ENCODE data around the gene MST1.

MST1 gene

GRCh38 chr3:49671291-49672288 lies 17.7 kb downstream of the MST1 start:
- H3K4me3 ChIP-seq (ENCODE audit: low read depth, low read length) = no peak overlapping the region
- ChIA-PET CTCF (interaction anchor here (0.6 to 5.1 kb wide), 25 partner anchors 8 to 589 kb away, joined by 3 to 104 read pairs (median 3); partner anchors contain the start of gene BSN), POLR2A (interaction anchor here (0.6 to 1.3 kb wide), 4 partner anchors 132 to 642 kb away, joined by 3 to 12 read pairs (median 4); partner anchors contain the start of gene IMPDH2)
- no peak overlapping the region for H3K27ac ChIP-seq (ENCODE audit: extremely low read depth, low read depth, low read length)
- no peaks in the 10 kb centered on the region for H3K4me1 ChIP-seq (ENCODE audit: control insufficient read depth, insufficient read depth, low read length)
- H3K36me3 ChIP-seq (ENCODE audit: control insufficient read depth in 2 of 2, insufficient read depth in 1 of 2, low read length in 2 of 2) = peaks cover 0 to 13% of the 10 kb centered on the region in 2 experiments; a peak in 1 of 3 replicates
- no peaks in the 10 kb centered on the region for H3K9me3 ChIP-seq (ENCODE audit: control insufficient read depth, insufficient read depth, low read depth, low read length)
- no peak for TF ChIP-seq ZNF148 (tag by site-specific recombination; IDR thresholded peaks at IDR 0.05; ENCODE audit: borderline replicate concordance)
- no peak for TF ChIP-seq ZNF843 (tag by site-specific recombination; IDR thresholded peaks at IDR 0.05)
- no peak for TF ChIP-seq ZFP69B (tag by site-specific recombination; IDR thresholded peaks at IDR 0.05)
- TF ChIP-seq ZNF585B (tag by site-specific recombination; IDR thresholded peaks at IDR 0.05) = no peak
- TF ChIP-seq TCF7L2 (IDR thresholded peaks at IDR 0.05; ENCODE audit: borderline replicate concordance, low read depth, low read length) = no peak
- TF ChIP-seq ZNF658 (tag by site-specific recombination; IDR thresholded peaks at IDR 0.05) = no peak
- TF ChIP-seq PRDM1 (tag by site-specific recombination; IDR thresholded peaks at IDR 0.05) = no peak
- no peak for TF ChIP-seq ZNF175 (tag by site-specific recombination; IDR thresholded peaks at IDR 0.05)
- no peak for TF ChIP-seq ZNF132 (tag by site-specific recombination; IDR thresholded peaks at IDR 0.05; ENCODE audit: borderline replicate concordance)
- no peak for TF ChIP-seq ZNF624 (tag by site-specific recombination; IDR thresholded peaks at IDR 0.05)
- TF ChIP-seq BCL11B (tag by site-specific recombination; IDR thresholded peaks at IDR 0.05; ENCODE audit: low read depth) = no peak
- no peak for TF ChIP-seq ZBTB10 (tag by site-specific recombination; IDR thresholded peaks at IDR 0.05)
- no peak for TF ChIP-seq ZNF549 (tag by site-specific recombination; IDR thresholded peaks at IDR 0.05)
- TF ChIP-seq, protein P1, sequence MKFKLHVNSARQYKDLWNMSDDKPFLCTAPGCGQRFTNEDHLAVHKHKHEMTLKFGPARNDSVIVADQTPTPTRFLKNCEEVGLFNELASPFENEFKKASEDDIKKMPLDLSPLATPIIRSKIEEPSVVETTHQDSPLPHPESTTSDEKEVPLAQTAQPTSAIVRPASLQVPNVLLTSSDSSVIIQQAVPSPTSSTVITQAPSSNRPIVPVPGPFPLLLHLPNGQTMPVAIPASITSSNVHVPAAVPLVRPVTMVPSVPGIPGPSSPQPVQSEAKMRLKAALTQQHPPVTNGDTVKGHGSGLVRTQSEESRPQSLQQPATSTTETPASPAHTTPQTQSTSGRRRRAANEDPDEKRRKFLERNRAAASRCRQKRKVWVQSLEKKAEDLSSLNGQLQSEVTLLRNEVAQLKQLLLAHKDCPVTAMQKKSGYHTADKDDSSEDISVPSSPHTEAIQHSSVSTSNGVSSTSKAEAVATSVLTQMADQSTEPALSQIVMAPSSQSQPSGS (tag by site-specific recombination; IDR thresholded peaks at IDR 0.05; ENCODE audit: low read depth) = no peak
- no peak for TF ChIP-seq ZNF660 (tag by site-specific recombination; IDR thresholded peaks at IDR 0.05)
- TF ChIP-seq ZNF114 (tag by site-specific recombination; IDR thresholded peaks at IDR 0.05) = no peak
- no peak for TF ChIP-seq ZNF416 (tag by site-specific recombination; IDR thresholded peaks at IDR 0.05)
- TF ChIP-seq ZNF341 (tag by site-specific recombination; IDR thresholded peaks at IDR 0.05; ENCODE audit: low read depth) = no peak
- no peak for TF ChIP-seq ZNF768 (tag by site-specific recombination; IDR thresholded peaks at IDR 0.05)
- no peak for TF ChIP-seq ZNF621 (tag by site-specific recombination; IDR thresholded peaks at IDR 0.05)
- TF ChIP-seq ZNF626 (tag by site-specific recombination; IDR thresholded peaks at IDR 0.05) = no peak
- TF ChIP-seq SP3 (tag by site-specific recombination; IDR thresholded peaks at IDR 0.05) = 0 out of 2 replicates have a peak, but pooled peaks have one; percentile 12
- TF ChIP-seq ZNF623 (tag by site-specific recombination; IDR thresholded peaks at IDR 0.05) = no peak
- no peak for TF ChIP-seq ZNF580 (tag by site-specific recombination; IDR thresholded peaks at IDR 0.05)
- TF ChIP-seq ZNF600 (tag by site-specific recombination; IDR thresholded peaks at IDR 0.05) = peak; percentile 48
- TF ChIP-seq ZNF785 (tag by site-specific recombination; IDR thresholded peaks at IDR 0.05) = no peak
- TF ChIP-seq ZNF677 (tag by site-specific recombination; IDR thresholded peaks at IDR 0.05) = no peak
- peak; percentile 57 for TF ChIP-seq ZBTB20 (tag by site-specific recombination; IDR thresholded peaks at IDR 0.05)
- 0 out of 2 replicates have a peak, but pooled peaks have one; percentile 29 for TF ChIP-seq ZNF391 (tag by site-specific recombination; IDR thresholded peaks at IDR 0.05; ENCODE audit: borderline replicate concordance, low read depth)
- no peak for TF ChIP-seq ZNF704 (tag by site-specific recombination; IDR thresholded peaks at IDR 0.05)

Measured in HEK293 (cell line).